Spinal cord (tissue), 10 donors: ENCODE data around the gene CASKIN2. TPM values are rescaled to one million over a fixed set of nuclear protein-coding genes. Genes with fewer than 3 reads are reported as not detected.

Experiments used
- DNase-seq, 6 donors: peaks; one replicate each; pipeline versions ENCODE4 v3.0.0 to v3.0.0-alpha.2; 2013 to 2015; ENCODE audit warnings: low spot score in 6 of 6, low read depth in 4 of 6
- H3K27ac ChIP-seq: one replicate; pipeline ENCODE4 v1.5.1; 2013; ENCODE audit warnings: low read depth, low read length, control low read depth
- H3K27me3 ChIP-seq: one replicate; pipeline ENCODE4 v1.6.1; 2013; ENCODE audit warnings: low read length; ENCODE audit not compliant: control insufficient read depth, insufficient read depth
- H3K36me3 ChIP-seq: one replicate; pipeline ENCODE4 v1.6.1; 2013; ENCODE audit warnings: low read length; ENCODE audit not compliant: control insufficient read depth, insufficient read depth
- H3K4me1 ChIP-seq: one replicate; pipeline ENCODE4 v1.6.1; 2013; ENCODE audit warnings: low read length; ENCODE audit not compliant: control insufficient read depth, insufficient read depth
- H3K4me3 ChIP-seq: one replicate; pipeline ENCODE4 v1.5.1; 2013; ENCODE audit warnings: low read depth, low read length, control low read depth
- H3K9me3 ChIP-seq: one replicate; pipeline ENCODE4 v1.6.1; 2013; ENCODE audit warnings: low read length; ENCODE audit not compliant: control insufficient read depth, insufficient read depth
- WGBS: methylation state at CpG from one replicate; pipeline ENCODE4 v1.1.5; 2013; ENCODE audit warnings: missing lambda C conversion rate; ENCODE audit not compliant: insufficient coverage; 5-methylcytosine and 5-hydroxymethylcytosine counted together
- polyA plus RNA-seq, 2 donors: library from polyadenylated mRNA; unstranded; fragments of 120-200 nt; gene quantifications; one replicate each; pipeline ENCODE4 v1.2.1, GENCODE V29; 2013; ENCODE audit not compliant: insufficient read length in 2 of 2
- total RNA-seq, 2 donors: library from RNA; depleted of rRNA in 1 of 2; stranded (reverse); fragments of 120-200 nt in 1 of 2; fragments of >200 nt in 1 of 2; gene quantifications; one replicate each; pipeline versions ENCODE4 v1.2.3 to v1.2.4, GENCODE V29; 2013 to 2014
- donor health status: healthy.

The CASKIN2 gene
- total and polyA plus RNA-seq, 4 donors: 12.9 to 38.3 (median 25.8) TPM

- Histone ChIP-seq H3K36me3 (peaks cover 6% of the 10 kb centered on the region), H3K27me3 (no peaks in the 10 kb centered on the region), H3K9me3 (no peaks in the 10 kb centered on the region), H3K4me3 (no peak overlapping the region), H3K4me1 (peaks cover 31% of the 10 kb centered on the region), H3K27ac (no peak overlapping the region)
- WGBS: 81% methylated on average over 18 of the region's 18 CpGs
- DNase-seq: no peak
Measured at GRCh38 chr17:75557852-75558665, 42.7 kb upstream of the CASKIN2 start.

GRCh38 chr17:75557075-75557851, 41.9 kb upstream of the CASKIN2 start:
- Histone ChIP-seq H3K9me3 (no peaks in the 10 kb centered on the region), H3K36me3 (peaks cover 2% of the 10 kb centered on the region), H3K4me3 (no peak overlapping the region), H3K27ac (peak overlapping the region; percentile 69), H3K27me3 (no peaks in the 10 kb centered on the region), H3K4me1 (peaks cover 35% of the 10 kb centered on the region)
- WGBS: 40% methylated on average over 9 of the region's 15 CpGs
- DNase-seq: peak in 5 of 6 donors; percentile 10 to 65 (median 26)

GRCh38 chr17:75555679-75556153, 40.4 kb upstream of the CASKIN2 start:
- 93% methylated on average over 20 of the region's 21 CpGs for WGBS
- H3K4me1 ChIP-seq: peaks cover 35% of the 10 kb centered on the region

GRCh38 chr17:75553295-75554110, 38.2 kb upstream of the CASKIN2 start:
- no peak overlapping the region for H3K27ac ChIP-seq

More at GRCh38 chr17:75555679-75556153, 40.4 kb upstream of the CASKIN2 start:
- no peak overlapping the region for H3K4me3 ChIP-seq
- no peaks in the 10 kb centered on the region for H3K27me3 ChIP-seq
- H3K9me3 ChIP-seq: no peaks in the 10 kb centered on the region
- no peak for DNase-seq
- peaks cover 2% of the 10 kb centered on the region for H3K36me3 ChIP-seq
- H3K27ac ChIP-seq: no peak overlapping the region

GRCh38 chr17:75552425-75553294, 37.3 kb upstream of the CASKIN2 start:
- Histone ChIP-seq H3K4me1 (peaks cover 23% of the 10 kb centered on the region), H3K4me3 (no peak overlapping the region), H3K9me3 (no peaks in the 10 kb centered on the region), H3K36me3 (no peaks in the 10 kb centered on the region), H3K27me3 (peaks cover 3% of the 10 kb centered on the region), H3K27ac (no peak overlapping the region)
- 72% methylated on average over 9 of the region's 14 CpGs for WGBS
- no peak for DNase-seq

More at GRCh38 chr17:75553295-75554110, 38.2 kb upstream of the CASKIN2 start:
- 60% methylated on average over 1 of the region's 8 CpGs for WGBS
- no peak for DNase-seq
- Histone ChIP-seq H3K36me3 (peaks cover 2% of the 10 kb centered on the region), H3K4me3 (no peak overlapping the region), H3K9me3 (no peaks in the 10 kb centered on the region), H3K4me1 (peaks cover 31% of the 10 kb centered on the region), H3K27me3 (peaks cover 3% of the 10 kb centered on the region)

DNA sequence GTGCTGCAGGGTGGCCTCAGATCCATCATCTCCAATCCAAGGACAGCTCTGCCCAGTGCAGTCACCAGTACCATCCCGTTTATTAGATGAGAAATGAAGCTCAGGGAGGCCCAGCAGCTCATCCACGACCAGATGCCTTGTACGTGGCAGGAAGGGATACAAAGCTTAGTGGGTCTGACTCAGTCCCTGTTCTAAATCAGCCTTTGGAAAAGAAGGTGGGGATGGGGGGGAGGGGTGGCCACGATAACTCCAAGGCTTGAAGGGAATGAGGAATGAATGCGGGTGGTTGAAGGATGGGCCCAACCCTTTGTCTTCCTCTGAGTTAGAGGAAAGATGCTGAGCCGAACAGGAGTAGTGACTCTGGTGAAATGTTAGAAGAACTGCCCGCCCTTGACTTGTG, 35.9 kb upstream of the CASKIN2 start:
- H3K9me3 ChIP-seq: no peaks in the 10 kb centered on the region
- H3K27ac ChIP-seq: no peak overlapping the region
- H3K4me1 ChIP-seq: peaks cover 9% of the 10 kb centered on the region
- peaks cover 3% of the 10 kb centered on the region for H3K27me3 ChIP-seq
- 63% methylated on average over 6 of the region's 7 CpGs for WGBS
- no peaks in the 10 kb centered on the region for H3K36me3 ChIP-seq
- H3K4me3 ChIP-seq: no peak overlapping the region
- no peak for DNase-seq

- DNase-seq: no peak
- Histone ChIP-seq H3K9me3 (no peaks in the 10 kb centered on the region), H3K36me3 (no peaks in the 10 kb centered on the region), H3K4me1 (peaks cover 8% of the 10 kb centered on the region), H3K4me3 (no peak overlapping the region), H3K27ac (no peak overlapping the region), H3K27me3 (peaks cover 3% of the 10 kb centered on the region)
- WGBS: 58% methylated on average over 4 of the region's 4 CpGs
Measured at GRCh38 chr17:75550139-75550465, 34.8 kb upstream of the CASKIN2 start.

DNA sequence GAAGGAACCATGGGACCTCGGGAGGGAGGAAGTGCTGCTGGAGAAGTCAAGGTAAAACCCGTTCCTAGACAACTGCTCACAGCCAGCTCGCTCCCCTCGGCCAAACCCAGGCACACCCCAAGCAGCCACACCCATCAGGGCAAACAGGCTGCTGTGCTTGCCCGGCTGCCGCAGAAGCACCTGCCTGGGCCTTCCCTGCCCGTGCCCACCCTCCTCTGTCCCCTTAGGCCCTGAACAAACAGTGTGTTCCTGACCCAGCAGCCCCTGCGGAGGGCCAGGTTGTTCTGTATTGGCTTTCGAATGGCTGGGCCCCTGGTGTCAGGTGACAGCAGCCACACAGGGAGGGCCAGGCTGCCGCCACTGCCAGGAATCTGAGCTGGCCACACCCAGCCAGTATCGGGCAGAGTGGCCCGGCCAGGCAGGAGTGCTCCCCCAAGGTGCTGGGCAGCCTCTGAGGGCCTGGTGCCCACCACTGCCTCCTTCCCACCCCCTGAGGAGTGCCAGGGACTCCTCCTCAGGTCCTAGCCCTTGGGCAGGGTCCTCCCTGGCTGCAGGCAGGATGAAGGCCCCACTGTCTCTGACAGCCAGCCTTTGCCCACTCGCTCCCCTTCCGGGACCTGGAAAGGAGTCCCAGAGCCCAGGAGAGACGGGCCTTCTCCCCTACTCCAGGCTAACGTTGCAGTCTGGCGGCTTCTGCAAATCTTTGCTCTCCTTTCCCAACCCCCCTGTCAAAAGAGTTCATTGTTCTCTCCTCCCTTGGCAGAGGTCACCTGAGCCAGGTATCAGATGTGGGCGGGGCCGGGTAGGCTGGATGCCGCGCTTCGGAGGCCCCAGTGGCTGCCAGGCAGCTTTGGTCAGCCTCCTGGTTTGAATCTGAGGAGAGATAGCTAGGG, 34.2 kb upstream of the CASKIN2 start:
- H3K27ac ChIP-seq: no peak overlapping the region
- peaks cover 8% of the 10 kb centered on the region for H3K4me1 ChIP-seq
- WGBS: 41% methylated on average over 20 of the region's 22 CpGs
- H3K9me3 ChIP-seq: no peaks in the 10 kb centered on the region
- DNase-seq: no peak
- no peak overlapping the region for H3K4me3 ChIP-seq
- H3K27me3 ChIP-seq: peaks cover 3% of the 10 kb centered on the region
- H3K36me3 ChIP-seq: no peaks in the 10 kb centered on the region
